PC-9 (cell line): ENCODE results near the gene GFPT2. TPM values are rescaled to one million over a fixed set of nuclear protein-coding genes. Genes with fewer than 3 reads are reported as not detected.

Experiments used
- BruUV-seq: library from RNA; stranded (reverse); fragments of 400-500 nt; replicated peaks from 2 replicates; lab custom pipeline; 2021; lab: Mats Ljungman, UMichigan
- CTCF ChIA-PET: fragments of 300-600 bp; sonication (Branson Sonifier 250); formaldehyde crosslinking; loops from one replicate; lab custom pipeline; 2022; ENCODE audit warnings: antibody characterized with exemption; lab: Charles Lee
- POLR2A ChIA-PET: fragments of 300-600 bp; sonication (Branson Sonifier 250); formaldehyde crosslinking; loops from one replicate; lab custom pipeline; 2022; ENCODE audit warnings: antibody characterized with exemption; ENCODE audit not compliant: unreplicated experiment; lab: Charles Lee
- DNase-seq, 2 experiments: peaks; one replicate each; pipeline versions ENCODE4 v3.0.0 to v3.0.0-alpha.2; 2015 to 2022; ENCODE audit warnings: mixed read lengths in 1 of 2
- H2AFZ ChIP-seq: fragments of 200-600 bp; sonication (generic); 2 replicates; pipeline ENCODE4 v1.8.1; 2017; ENCODE audit warnings: antibody characterized with exemption
- H3F3A ChIP-seq: fragments of 200-600 bp; sonication (generic); 2 replicates; pipeline ENCODE4 v1.8.1; 2017; ENCODE audit warnings: antibody characterized with exemption, mild to moderate bottlenecking, low read depth; ENCODE audit not compliant: insufficient read depth
- H3K27ac ChIP-seq: fragments of 200-600 bp; sonication (generic); 2 replicates; pipeline ENCODE4 v1.6.1; 2016; ENCODE audit warnings: mixed run types
- H3K27me3 ChIP-seq: fragments of 200-600 bp; sonication (generic); 2 replicates; pipeline ENCODE4 v1.6.1; 2016; ENCODE audit warnings: low read depth, mixed run types; ENCODE audit not compliant: insufficient read depth
- H3K36me3 ChIP-seq: fragments of 200-600 bp; sonication (generic); 2 replicates; pipeline ENCODE4 v1.6.1; 2016; ENCODE audit warnings: low read depth, mixed run types
- H3K4me1 ChIP-seq: fragments of 200-600 bp; sonication (generic); replicated peaks from 2 replicates; pipeline ENCODE4 v1.6.1; 2016; ENCODE audit warnings: mixed run types; ENCODE audit not compliant: insufficient read depth
- H3K4me2 ChIP-seq: fragments of 200-600 bp; sonication (generic); 2 replicates; pipeline ENCODE4 v1.6.1; 2017; ENCODE audit warnings: mixed run types
- H3K4me3 ChIP-seq: fragments of 200-600 bp; sonication (generic); 2 replicates; pipeline ENCODE4 v1.6.1; 2016; ENCODE audit warnings: mixed run types
- H3K79me2 ChIP-seq: fragments of 200-600 bp; sonication (generic); 2 replicates; pipeline ENCODE4 v1.6.1; 2017; ENCODE audit warnings: low read depth, mixed run types
- H3K9me2 ChIP-seq: fragments of 200-600 bp; sonication (generic); 2 replicates; pipeline ENCODE4 v1.8.1; 2017; ENCODE audit warnings: mild to moderate bottlenecking; ENCODE audit not compliant: insufficient read depth
- H3K9me3 ChIP-seq: fragments of 200-600 bp; sonication (generic); 2 replicates; pipeline ENCODE4 v1.8.1; 2016; ENCODE audit warnings: low read depth; ENCODE audit not compliant: insufficient read depth
- H4K20me1 ChIP-seq: fragments of 200-600 bp; sonication (generic); 2 replicates; pipeline ENCODE4 v1.8.1; 2017; ENCODE audit not compliant: insufficient read depth
- CTCF ChIP-seq: fragments of 200-600 bp; sonication (generic); conservative IDR thresholded peaks from 2 replicates; pipeline ENCODE4 v1.6.1; 2017; ENCODE audit warnings: mixed run types, antibody characterized with exemption, mild to moderate bottlenecking, moderate library complexity
- EZH2 ChIP-seq: fragments of 200-600 bp; sonication (generic); IDR thresholded peaks from 2 replicates; pipeline ENCODE4 v1.8.0; 2017; ENCODE audit warnings: antibody characterized with exemption, low read depth
- intact Hi-C: fragments of 100-400 bp; cut with micrococcal nuclease; formaldehyde crosslinking; loops from one replicate; pipeline ENCODE4 v1.10.0; 2022; ENCODE audit not compliant: unreplicated experiment
- total RNA-seq: library from RNA; stranded (reverse); gene quantifications from 2 replicates; pipeline ENCODE4 v1.2.3, GENCODE V29; 2021

GFPT2 gene
- total RNA-seq, 1 experiment from 2014 or later = 22.5 TPM

- TF ChIP-seq CTCF (no peak), EZH2 (no peak)
- peaks cover 9% of the 10 kb centered on the region; the same call in 1 of the 2 replicates for H3K4me1 ChIP-seq
- no peaks in the 10 kb centered on the region for H3K9me2 ChIP-seq
- no TSS peak for BruUV-seq
- no peak for DNase-seq
- no peaks in the 10 kb centered on the region for H3K27me3 ChIP-seq
- H3F3A ChIP-seq = peaks cover 4% of the 10 kb centered on the region; the same call in 1 of the 2 replicates
- no peaks in the 10 kb centered on the region for H3K79me2 ChIP-seq
- intact Hi-C loops = no loop called here
- H3K36me3 ChIP-seq = no peaks in the 10 kb centered on the region
- no peaks in the 10 kb centered on the region for H3K9me3 ChIP-seq
- peaks cover 3% of the 10 kb centered on the region; the same call in 1 of the 2 replicates for H4K20me1 ChIP-seq
- no peak overlapping the region for H2AFZ ChIP-seq
- ChIA-PET CTCF (no interaction called here), POLR2A (no interaction called here)
- H3K4me3 ChIP-seq = no peak overlapping the region
- H3K27ac ChIP-seq = no peak overlapping the region
- H3K4me2 ChIP-seq = no peak overlapping the region
These were observed 55.4 kb downstream of the GFPT2 start for GRCh38 chr5:180297587-180298282.

- DNase-seq = no peak
- ChIA-PET POLR2A (interaction anchor here (0.6 kb wide), 1 partner anchor 220 kb away, joined by 6 read pairs; no protein-coding TSS in a partner anchor), CTCF (no interaction called here)
- Histone ChIP-seq H2AFZ (no peak overlapping the region), H3K27me3 (no peaks in the 10 kb centered on the region), H4K20me1 (peaks cover 3% of the 10 kb centered on the region; the same call in 1 of the 2 replicates), H3F3A (peaks cover 4% of the 10 kb centered on the region; the same call in 1 of the 2 replicates), H3K4me2 (no peak overlapping the region), H3K27ac (no peak overlapping the region), H3K4me1 (peaks cover 9% of the 10 kb centered on the region; the same call in 1 of the 2 replicates), H3K4me3 (no peak overlapping the region), H3K9me2 (no peaks in the 10 kb centered on the region), H3K9me3 (no peaks in the 10 kb centered on the region), H3K36me3 (no peaks in the 10 kb centered on the region), H3K79me2 (0 out of 2 replicates have a peak, but pooled peaks cover 2% of the 10 kb centered on the region)
- no TSS peak for BruUV-seq
- intact Hi-C loops = no loop called here
- no peak for TF ChIP-seq CTCF
These were observed 56.4 kb downstream of the GFPT2 start for GRCh38 chr5:180296771-180297170.

- no peaks in the 10 kb centered on the region for H3K36me3 ChIP-seq
- H3K4me1 ChIP-seq = peaks cover 20% of the 10 kb centered on the region
- peaks cover 11% of the 10 kb centered on the region; the same call in 1 of the 2 replicates for H3F3A ChIP-seq
- H3K4me3 ChIP-seq = no peak overlapping the region
- peaks cover 13% of the 10 kb centered on the region for H3K79me2 ChIP-seq
- CTCF ChIA-PET = interaction anchor here (1.2 to 1.4 kb wide), 2 partner anchors 20 to 34 kb away, joined by 4 to 7 read pairs; no protein-coding TSS in a partner anchor
- no peaks in the 10 kb centered on the region for H3K9me2 ChIP-seq
- no peak overlapping the region for H2AFZ ChIP-seq
- no peaks in the 10 kb centered on the region for H3K27me3 ChIP-seq
- POLR2A ChIA-PET = no interaction called here
- H3K27ac ChIP-seq = no peak overlapping the region
- no peaks in the 10 kb centered on the region for H3K9me3 ChIP-seq
- intact Hi-C loops = loop anchor here (5.0 kb wide), 1 partner anchor 168 kb away; no protein-coding TSS in a partner anchor
- DNase-seq = no peak
- no peak overlapping the region for H3K4me2 ChIP-seq
- no peaks in the 10 kb centered on the region; the same call in 1 of the 2 replicates for H4K20me1 ChIP-seq
- no TSS peak for BruUV-seq
- TF ChIP-seq CTCF (no peak), EZH2 (no peak)
These were observed 58.1 kb downstream of the GFPT2 start for GRCh38 chr5:180294913-180295555.
